Measurements from ENCODE around the gene SHANK2.
"Not testable (repeated sequence)": the region's sequence is repeated elsewhere in the genome, so short reads cannot be mapped to it uniquely, and the experiment has no call there.

The SHANK2 gene

DNA sequence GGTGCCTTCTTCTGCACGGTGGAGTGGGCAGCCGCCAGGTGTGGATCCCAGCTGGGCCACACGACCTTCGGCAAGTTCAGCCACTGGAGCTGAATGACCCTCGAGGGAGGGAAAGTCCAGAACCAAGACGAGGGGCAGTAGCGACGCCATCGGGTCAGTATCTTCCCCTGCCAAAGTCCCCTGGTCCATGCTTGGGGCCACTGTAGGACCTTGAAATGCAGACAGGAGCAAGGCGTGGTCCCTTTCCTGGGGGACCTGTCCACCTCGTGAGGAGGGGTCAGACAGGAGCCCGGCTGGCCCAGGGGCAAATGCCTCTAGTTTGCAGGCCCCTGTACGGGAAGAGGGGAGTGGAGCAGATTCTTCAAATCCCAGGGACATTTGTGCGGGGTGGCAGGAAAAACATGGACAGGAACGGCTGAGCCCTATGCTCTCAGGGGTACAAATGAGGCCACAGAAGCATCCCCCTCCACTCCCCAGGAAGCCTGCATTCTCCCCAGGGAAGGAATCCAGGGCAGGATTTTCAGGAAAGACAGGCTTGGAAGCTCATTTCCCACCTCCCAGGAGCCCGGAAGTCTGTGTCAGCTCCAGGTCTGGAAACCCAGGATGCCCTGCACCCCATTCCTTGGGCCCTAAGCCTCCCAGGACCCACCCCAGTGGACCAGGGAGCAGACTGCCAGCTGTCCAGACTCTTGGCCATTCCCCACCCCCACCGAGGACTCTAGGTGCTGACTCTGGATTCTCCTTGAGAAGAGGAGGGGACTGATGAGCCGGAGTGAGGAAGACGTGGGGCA lies 6.6 kb downstream of the SHANK2 start:
- no peak for DNase-seq (ENCODE audit: low spot score)

DNA sequence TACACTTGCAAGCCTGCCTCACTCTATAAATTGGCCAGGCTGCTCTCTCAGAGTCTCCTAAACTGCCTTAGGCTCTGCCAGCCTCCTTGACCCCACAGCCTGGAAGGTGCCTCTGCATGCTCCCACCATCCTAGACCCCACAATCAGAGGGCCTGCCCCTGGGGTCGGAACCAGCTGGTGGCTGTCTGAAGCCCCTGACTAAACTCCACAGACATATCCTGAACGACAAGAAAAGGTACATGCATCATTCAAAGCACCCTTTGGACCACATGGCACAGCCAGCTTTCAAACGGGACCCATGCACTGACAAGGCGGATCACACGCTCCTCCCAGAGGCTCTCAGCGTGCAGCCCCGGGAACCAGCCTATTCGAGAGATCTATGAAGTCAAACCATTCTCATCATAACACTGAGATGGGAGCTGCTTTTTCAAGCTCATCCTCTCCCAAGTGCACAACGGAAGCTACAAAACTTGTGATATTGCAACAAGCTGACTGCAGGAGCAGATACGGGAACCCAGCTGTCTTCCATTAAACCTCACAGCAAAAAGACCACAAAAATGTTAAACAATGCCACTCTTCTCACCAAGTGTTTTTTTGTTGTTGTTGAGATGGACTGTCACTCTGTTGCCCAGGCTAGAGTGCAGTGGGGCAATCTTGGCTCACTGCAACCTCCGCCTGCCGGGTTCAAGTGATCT lies 8.1 kb downstream of the SHANK2 start:
- no peak for DNase-seq (ENCODE audit: low spot score)

DNA sequence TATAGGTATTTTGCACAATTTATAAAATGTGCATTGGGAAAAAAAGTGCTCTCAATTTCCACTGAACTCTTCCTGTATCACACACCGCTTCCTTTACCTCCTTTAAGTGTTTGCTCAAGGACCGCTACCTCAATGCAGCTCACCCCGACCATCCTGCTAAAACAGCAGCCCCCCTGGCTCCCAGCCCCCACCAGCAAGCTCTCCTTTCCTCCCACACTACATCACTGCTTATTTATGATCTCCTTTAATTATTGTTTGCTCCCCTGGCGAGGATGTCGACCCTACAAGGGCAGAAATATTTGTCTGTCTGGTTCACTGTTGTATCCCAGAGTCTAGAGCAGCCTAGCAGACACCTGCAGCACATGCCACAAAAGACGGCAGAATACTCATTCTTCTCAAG lies 10.0 kb downstream of the SHANK2 start:
- DNase-seq (ENCODE audit: low spot score) = no peak

DNA sequence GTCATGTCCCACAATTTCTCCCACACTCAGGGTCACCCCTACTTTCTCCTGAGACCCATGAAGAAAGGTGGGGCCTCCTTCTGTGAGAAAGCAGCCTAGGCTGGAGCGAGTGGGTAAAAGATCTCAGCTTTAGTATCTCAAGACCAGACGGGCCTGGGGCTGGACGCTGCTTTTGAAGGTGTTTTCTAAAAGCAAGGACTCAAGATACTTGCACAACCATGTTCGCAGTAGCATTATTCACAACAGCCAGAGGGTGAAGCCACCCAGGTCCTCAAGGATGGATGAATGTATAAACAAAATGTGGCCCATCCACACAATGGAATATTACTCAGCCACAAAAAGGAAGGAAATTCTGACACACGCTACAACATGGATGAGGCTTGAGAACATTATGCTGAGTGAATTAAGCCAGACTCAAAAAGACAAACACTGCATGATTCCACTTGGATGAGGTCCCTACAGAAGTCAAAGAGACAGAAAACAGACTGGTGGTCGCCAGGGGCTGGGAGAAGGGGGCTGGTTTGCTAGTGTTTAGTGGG lies 10.6 kb downstream of the SHANK2 start:
- no peak for DNase-seq (ENCODE audit: low spot score)

DNA sequence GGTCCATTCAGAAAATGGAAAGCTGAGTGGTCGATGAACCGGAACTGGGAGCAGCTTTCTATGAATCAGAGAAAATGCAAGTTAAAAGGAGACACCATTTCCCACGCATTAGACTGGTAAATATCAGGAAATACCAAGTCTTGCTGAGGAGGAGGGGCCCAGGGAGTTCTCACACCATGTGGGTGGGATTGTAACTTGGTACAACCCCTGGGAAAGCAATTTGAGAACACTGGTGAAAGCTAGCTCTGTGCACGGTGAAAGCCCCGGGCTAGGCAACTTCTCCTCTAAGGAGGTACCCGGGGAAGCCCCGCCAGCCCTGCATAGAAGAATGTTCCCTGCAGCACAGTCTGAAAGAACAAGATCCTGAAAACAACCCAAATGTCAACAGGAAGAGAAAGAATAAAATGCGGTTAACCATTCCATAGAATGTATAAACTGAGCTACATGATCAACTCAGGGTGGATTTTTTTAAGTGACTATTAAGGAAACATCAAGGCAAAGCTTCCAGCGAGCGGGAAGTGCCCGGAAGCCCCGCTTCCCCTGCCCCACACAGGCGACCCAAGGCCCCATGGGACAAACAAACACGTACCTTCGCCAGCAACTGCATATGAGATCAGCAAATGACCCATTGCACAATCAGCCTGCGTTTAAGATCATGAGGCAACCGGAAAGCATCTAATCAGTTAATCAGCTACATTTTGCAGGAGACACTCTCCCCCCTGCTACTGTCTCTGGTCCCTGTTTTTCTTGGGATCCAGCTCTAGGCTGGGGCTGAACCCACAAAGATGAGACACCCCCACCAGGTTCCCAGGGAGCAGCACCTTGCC lies 11.3 kb downstream of the SHANK2 start:
- DNase-seq (ENCODE audit: low spot score) = no peak

DNA sequence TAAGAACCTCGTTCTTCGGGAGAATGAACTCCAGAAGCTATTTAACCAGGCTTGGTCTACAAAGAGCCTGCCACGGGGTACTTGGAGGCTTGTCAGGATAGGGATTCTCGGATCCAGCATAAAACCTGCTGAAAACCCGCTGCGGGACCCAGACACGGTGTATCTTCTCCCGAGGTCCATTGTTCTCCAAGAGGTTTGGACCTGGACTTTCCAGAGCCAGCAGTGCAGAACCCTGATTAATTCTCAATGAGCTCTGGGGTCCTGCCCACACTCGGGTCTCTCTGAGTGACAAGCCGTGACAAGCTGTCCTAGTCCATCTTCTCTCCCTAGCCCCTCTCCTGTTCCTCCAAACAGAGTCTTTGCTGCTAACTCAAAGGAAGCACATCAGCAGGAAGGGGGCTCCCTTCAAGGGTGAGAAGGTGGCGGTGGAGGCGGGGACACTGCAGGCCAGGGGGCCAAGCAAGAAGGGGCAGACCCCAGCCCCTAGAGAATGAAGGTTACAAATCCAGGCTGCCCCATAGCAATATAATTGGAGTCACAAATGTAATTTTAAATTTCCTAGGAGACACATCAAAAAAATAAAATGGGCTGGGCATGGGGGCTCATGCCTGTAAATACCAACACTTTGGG lies 12.2 kb downstream of the SHANK2 start:
- no peak for DNase-seq (ENCODE audit: low spot score)

DNA sequence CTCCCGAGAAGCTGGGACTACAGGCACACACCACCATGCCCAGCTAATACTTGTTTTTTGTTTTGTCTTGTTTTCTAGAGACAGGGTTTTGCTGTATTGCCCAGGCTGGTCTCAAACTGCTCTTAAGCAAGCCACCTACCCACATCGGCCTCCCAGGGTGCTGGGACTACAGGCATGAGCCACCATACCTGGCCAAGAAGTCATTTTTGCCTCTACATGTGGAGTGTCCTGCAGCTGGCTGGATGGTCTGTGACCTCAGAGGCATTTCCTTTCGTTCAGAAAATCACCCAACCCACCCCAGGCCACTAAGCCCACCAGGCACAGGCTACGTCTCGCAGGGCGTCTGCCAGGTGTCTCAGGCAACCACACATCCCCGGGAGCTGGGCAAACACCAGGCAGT lies 12.8 kb downstream of the SHANK2 start:
- DNase-seq (ENCODE audit: low spot score) = no peak

DNA sequence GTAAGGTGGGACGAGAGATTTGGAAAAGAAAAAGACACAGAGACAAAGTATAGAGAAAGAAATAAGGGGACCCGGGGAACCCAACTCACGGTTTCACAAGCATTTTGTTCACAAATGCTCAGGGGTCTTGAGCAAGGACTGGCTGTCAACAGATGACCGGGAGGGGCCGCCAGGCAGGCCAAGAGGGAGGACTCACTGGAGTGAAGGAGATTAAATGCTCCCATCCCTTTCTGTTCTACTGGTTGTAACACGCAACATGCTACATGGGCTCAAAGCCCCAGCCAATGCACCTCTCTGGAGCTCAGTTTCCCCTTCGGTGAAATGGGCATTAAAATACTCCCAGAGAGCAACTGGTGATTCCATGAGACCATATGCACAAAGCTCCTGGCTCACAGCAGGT lies 13.4 kb downstream of the SHANK2 start:
- DNase-seq (ENCODE audit: low spot score) = no peak

DNA sequence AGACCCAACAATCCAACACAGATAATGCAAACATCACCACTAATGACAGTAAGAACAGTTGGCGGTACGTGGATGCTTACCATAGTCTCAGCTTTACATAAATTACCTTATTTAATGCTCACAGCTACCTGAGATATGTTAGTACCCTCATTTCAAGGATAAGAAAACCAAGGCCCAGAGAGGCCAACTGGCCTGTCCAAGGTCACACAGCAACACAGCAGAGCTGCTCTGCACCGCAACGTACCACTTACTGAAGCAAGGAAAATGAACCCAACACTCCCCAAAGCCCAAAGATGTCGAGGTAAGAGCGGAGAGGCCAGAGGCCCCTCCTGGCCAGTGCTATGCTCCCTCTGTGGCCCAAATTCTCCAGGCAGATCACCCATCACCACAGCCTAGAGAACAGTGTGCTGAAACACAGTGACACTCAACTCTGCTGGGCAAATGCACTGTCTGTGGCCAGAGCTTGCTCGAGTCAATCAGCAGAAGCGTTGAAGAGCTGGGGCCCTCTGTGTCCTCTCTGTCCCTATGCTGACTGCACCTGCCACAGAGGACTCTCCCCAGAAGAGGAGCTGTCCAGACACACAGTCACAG lies 14.0 kb downstream of the SHANK2 start:
- DNase-seq (ENCODE audit: low spot score) = no peak

DNA sequence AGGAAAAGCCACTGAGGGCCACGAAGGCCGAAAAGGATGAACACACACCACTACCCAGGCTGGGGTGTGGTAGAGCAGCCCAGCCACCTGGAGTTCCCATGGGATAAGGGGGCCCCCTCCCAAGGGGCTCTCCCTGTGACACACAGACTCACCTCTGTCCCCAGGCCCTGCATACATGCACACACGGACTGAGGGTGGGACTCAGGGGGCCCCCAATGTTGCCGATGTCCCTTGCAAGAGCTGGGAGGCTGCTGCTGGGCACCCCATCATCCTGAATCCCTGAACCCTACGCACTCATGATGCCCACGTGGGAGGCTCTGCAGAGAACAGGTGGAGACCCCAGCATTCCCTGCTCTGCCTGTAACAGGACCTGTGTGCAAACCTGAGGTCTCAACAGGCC lies 14.5 kb downstream of the SHANK2 start:
- no peak for DNase-seq (ENCODE audit: low spot score)

DNA sequence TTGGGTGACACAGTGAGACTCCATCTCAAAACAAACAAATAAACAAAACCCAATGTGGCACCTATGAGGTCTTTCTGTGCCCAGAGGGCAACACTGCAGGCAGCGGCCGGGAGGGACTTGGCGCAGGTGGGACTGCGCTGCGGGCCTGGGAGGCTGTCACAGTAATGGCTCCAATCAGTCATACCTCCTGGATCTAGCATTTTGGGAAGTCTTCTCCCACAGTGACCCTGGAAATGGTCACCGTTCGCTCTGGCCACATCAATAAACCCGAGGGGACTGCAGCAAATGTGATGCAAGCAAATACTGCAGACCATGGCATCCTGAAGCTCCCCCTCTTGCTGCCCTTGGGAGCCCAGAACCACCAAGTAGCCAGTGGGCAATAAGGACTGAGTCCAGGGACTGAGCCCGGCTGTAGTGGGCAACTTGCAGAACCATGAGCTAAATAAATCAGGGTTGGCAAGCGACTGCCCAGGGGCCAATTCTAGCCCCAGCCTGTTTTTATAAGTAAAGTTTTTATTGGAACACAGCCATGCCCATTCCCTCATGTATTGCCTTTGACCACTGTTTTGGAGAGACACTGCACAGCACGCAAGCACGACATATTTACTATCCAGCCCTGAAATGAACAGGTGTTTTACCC lies 15.4 kb downstream of the SHANK2 start:
- no peak for DNase-seq (ENCODE audit: low spot score)

DNA sequence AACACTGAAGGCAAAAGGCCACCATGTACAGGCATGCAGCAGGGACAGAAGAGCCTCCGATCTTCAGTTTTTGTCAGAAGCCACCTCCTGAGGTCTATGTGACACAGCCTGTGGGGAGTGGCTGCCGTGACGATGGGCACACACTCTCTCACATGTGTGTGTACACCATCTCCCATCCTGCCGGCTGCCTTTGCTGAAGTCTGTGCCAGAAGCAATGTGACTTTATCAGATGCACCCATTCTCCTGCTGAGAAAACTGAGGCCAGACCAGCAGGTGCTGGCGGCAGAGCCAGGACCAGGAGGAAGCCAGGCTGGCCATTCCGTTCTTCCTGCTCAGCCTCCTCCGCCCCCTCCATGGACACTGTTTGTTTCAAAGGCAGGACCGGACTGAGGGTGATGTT lies 16.7 kb downstream of the SHANK2 start:
- DNase-seq (ENCODE audit: low spot score) = no peak

DNA sequence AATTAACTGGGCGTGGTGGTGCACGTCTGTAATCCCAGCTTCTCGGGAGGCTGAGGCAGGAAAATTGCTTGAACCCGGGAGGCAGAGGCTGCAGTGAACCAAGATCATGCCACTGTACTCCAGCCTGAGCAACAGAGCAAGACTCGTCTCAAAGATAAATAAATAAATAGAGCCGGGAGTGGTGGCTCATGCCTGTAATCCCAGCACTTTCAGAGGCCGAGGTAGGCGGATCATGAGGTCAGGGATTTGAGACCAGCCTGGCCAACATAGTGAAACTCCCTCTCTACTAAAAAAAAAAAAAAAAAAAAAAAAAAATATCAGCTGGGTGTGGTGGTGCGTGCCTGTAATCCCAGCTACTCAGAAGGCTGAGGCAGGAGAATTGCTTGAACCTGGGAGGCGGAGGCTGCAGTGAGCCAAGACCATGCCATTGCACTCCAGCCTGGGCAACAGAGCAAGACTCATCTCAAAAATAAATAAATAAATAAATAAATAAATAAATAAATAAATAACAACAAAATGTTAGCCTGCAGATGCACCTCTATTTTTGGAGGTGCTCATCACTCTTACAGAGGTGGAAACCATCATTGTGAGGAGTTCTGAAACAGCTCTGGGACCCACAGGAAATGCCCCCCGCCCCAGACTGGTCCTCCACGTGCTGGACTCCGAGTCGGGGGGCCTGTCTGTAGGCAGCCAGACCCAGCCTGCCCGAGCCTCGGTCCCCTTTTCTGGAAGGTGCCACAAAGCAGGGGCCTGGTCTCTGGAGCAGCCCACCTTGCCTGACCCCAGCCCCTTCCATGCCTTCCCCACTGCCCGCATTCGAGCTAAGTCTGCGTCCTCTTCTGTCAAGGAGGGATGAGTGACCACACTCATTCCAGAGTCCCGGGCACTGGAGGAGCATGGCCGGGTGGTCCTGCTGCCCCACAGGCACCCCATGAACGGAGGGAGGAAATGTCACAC lies 18.2 kb downstream of the SHANK2 start:
- not testable (repeated sequence) for DNase-seq (ENCODE audit: low spot score)

DNA sequence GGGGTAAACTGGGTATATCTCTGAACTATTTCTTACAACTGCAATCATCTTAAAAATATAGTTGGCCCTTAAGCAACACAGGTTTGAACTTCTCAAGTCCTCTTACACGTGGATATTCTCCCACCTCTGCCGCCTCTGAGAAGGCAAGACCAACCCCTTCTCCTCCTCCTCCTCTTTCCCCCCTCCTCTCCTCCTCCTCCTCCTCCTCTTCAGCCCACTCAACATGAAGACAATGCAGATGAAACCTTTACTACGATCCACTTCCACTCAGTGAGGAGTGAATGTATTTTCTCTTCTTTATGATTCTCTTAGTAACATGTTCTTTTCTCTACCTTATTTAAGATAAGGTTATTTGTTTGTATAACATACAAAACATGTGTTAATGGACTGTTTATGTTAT lies 20.0 kb downstream of the SHANK2 start:
- DNase-seq (ENCODE audit: low spot score) = no peak

DNA sequence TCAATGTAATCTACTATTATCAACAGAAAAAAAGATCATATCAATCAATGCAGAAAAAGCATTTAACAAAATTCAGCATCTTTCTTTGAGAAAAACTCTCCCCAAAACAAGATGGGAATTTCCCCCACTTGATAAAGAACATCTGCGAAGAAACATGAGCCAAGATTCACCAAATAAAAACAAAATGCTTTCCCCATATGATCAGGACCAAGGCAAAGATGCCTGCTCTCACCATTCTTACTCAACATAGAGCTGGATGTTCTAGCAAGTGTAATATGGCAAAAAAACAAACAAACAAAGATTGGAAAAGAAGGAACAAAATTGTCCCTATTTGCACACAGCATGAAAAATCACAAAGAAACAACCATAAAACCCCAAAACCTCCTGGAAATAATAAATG lies 23.4 kb downstream of the SHANK2 start:
- no peak for DNase-seq (ENCODE audit: low spot score)

DNA sequence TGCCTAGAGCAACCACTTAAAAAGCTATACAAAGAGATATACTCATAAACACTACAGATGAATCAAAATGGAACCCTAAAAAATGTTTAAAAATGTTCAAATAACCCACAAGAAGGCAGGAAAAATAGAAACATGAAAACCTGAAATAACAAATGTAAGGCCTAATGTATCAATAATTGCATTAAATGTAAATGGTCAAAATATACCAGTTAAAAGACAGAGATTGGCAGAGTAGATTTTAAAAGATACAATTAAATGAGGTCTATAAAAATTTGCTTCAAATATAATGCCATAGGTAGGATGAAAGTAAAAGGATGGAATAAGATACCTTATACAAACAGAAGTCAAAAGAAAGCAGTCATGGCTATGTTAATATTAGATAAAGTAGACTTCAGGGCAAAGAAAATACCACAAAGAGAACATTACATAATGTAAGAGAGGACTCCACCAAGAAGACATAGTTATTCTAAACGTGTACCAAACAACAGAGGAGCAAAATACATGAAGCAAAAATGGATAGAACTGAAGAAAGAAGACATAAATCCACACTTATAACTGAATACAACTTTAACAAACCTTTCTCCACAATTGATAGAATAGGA lies 25.2 kb downstream of the SHANK2 start:
- no peak for DNase-seq (ENCODE audit: low spot score)

DNA sequence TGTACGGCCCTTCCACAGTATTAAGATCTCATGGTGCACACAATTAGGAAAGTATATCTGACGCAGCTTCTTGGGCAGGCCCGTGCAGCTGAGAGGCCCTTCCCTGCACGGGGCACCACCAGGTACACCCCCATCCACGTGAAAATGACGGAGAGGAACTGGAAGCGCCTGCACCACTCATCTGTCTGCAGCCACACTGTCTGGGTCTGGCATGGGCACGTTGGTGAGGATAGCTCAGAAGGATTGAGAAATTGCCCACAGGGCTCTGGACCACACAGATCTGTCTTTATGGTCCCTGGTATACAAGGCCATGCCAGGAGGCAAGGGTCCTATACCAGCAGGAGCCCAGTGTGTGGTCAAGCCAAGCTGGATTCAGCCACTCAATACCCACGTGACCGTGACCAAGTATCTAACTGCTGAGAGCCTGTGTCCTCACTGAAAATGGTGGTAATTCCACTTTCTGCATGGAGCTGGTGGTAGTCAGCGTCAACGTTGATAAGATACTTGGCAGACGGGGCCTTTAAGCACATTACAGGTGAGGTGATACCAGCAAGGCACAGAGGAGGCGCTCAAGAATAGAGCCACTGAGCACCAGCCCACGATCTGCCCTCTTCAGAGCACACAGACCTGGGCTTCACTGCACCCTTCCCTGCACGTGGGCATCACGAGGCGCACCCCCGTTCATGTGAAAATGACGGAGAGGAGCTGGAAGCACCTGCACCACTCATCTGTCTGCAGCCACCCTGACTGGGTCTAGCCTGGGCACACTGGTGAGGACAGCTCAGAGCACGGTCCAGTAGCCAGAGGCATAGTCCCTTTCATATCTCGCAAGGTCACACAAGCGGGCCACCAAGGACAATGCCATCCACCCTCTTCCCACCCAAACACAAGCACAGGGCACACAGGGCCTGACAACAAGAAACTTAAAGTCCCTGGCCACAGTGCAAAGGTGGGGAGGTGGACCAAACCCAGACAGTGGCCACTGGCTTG lies 28.4 kb downstream of the SHANK2 start:
- DNase-seq (ENCODE audit: low spot score) = no peak

DNA sequence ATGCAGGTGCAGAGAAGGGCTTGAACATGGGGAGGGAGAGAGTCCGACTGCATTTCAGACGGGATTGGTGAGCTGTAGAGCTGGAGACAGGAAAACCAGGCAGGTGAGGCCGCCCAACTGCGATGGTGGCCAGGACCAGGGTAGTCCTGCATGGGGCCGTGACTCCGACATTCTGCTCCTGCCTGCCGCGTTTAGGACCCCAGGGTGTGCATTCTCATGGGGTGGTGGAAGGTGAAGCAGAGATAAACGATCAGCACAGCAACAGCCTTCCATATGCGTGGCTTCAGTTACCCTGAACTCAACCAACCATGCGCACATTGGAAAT lies 29.3 kb downstream of the SHANK2 start:
- DNase-seq (ENCODE audit: low spot score) = no peak
